ENCODE data around the gene GLT8D2.

- TF ChIP-seq POLR2A (IDR thresholded peaks at IDR 0.05) (no peak), CTCF (IDR thresholded peaks at IDR 0.05) (no peak), EP300 (IDR thresholded peaks at IDR 0.05) (no peak)
Measured at GRCh38 chr12:104050436-104050835, 449 bp upstream of the GLT8D2 start.

Measured in ovary (tissue), 3 donors.